ENCODE data around the gene ARHGAP36. TPM values are rescaled to one million over a fixed set of nuclear protein-coding genes. Genes with fewer than 3 reads are reported as not detected.

The ARHGAP36 gene
- total RNA-seq, 4 donors from 2014 or later: not detected

GRCh38 chrX:131053076-131053475 lies 5.1 kb upstream of the ARHGAP36 start:
- peaks cover 0 to 8% (median 2%) of the 10 kb centered on the region in 4 donors for H3K27me3 ChIP-seq
- TF ChIP-seq POLR2A (IDR thresholded peaks at IDR 0.05) (no peak), CTCF (IDR thresholded peaks at IDR 0.05) (no peak)

GRCh38 chrX:131054906-131055305 lies 3.2 kb upstream of the ARHGAP36 start:
- intact Hi-C loops (cut with DNase I): no loop called here
- H3K36me3 ChIP-seq: no peaks in the 10 kb centered on the region
- 30 to 37% methylated on average over 3 to 5 of the region's 6 CpGs for WGBS, 2 donors
- peaks cover 0 to 25% (median 2%) of the 10 kb centered on the region in 4 donors for H3K27me3 ChIP-seq
- TF ChIP-seq CTCF (IDR thresholded peaks at IDR 0.05): no peak
- TF ChIP-seq POLR2A (IDR thresholded peaks at IDR 0.05): no peak
- no peak for DNase-seq
- H3K4me1 ChIP-seq: peaks cover 0 to 3% (median 0%) of the 10 kb centered on the region in 3 donors
- no peak overlapping the region for H3K27ac ChIP-seq
- no peak overlapping the region for H3K4me3 ChIP-seq
- no peaks in the 10 kb centered on the region for H3K9me3 ChIP-seq

More at GRCh38 chrX:131053076-131053475, 5.1 kb upstream of the ARHGAP36 start:
- H3K27ac ChIP-seq: no peak overlapping the region
- H3K4me3 ChIP-seq: no peak overlapping the region
- no peaks in the 10 kb centered on the region for H3K36me3 ChIP-seq
- no peak for DNase-seq
- intact Hi-C loops (cut with DNase I): no loop called here
- H3K4me1 ChIP-seq: no peaks in the 10 kb centered on the region
- H3K9me3 ChIP-seq: no peaks in the 10 kb centered on the region
- WGBS, 2 donors: 80 to 91% methylated on average over 4 to 5 of the region's 5 CpGs

- Histone ChIP-seq H3K27me3 (peaks cover 0 to 30% (median 2%) of the 10 kb centered on the region in 4 donors), H3K36me3 (no peaks in the 10 kb centered on the region), H3K27ac (no peak overlapping the region), H3K4me3 (no peak overlapping the region), H3K4me1 (peaks cover 0 to 3% (median 0%) of the 10 kb centered on the region in 3 donors), H3K9me3 (no peaks in the 10 kb centered on the region)
- intact Hi-C loops (cut with DNase I): no loop called here
- WGBS, 2 donors: 39% methylated on average over 3 of the region's 9 CpGs; no CpG with 5 or more reads in 1 of the 2 donors
- no peak for TF ChIP-seq POLR2A (IDR thresholded peaks at IDR 0.05)
- TF ChIP-seq CTCF (IDR thresholded peaks at IDR 0.05): no peak
- DNase-seq: no peak
These were observed 440 bp upstream of the ARHGAP36 start for GRCh38 chrX:131057706-131058105.

GRCh38 chrX:131059246-131059645 lies 1.1 kb downstream of the ARHGAP36 start:
- no peaks in the 10 kb centered on the region for H3K9me3 ChIP-seq
- TF ChIP-seq POLR2A (IDR thresholded peaks at IDR 0.05): no peak
- TF ChIP-seq CTCF (IDR thresholded peaks at IDR 0.05): no peak
- WGBS, 2 donors: 45% methylated on average over 2 of the region's 2 CpGs; no CpG with 5 or more reads in 1 of the 2 donors
- no peak for DNase-seq
- intact Hi-C loops (cut with DNase I): no loop called here
- H3K4me3 ChIP-seq: no peak overlapping the region
- H3K27ac ChIP-seq: no peak overlapping the region
- peaks cover 0 to 33% (median 2%) of the 10 kb centered on the region in 4 donors for H3K27me3 ChIP-seq
- peaks cover 0 to 3% (median 0%) of the 10 kb centered on the region in 3 donors for H3K4me1 ChIP-seq
- H3K36me3 ChIP-seq: no peaks in the 10 kb centered on the region

- no peak for DNase-seq
- Histone ChIP-seq H3K36me3 (no peaks in the 10 kb centered on the region), H3K9me3 (no peaks in the 10 kb centered on the region), H3K27me3 (peaks cover 0 to 33% (median 2%) of the 10 kb centered on the region in 4 donors), H3K27ac (no peak overlapping the region), H3K4me3 (no peak overlapping the region), H3K4me1 (peaks cover 0 to 3% (median 0%) of the 10 kb centered on the region in 3 donors)
- intact Hi-C loops (cut with DNase I): no loop called here
- 73 to 77% methylated on average over 3 of the region's 3 CpGs for WGBS, 2 donors
- no peak for TF ChIP-seq POLR2A (IDR thresholded peaks at IDR 0.05)
- TF ChIP-seq CTCF (IDR thresholded peaks at IDR 0.05): no peak
These were observed 2.0 kb downstream of the ARHGAP36 start for GRCh38 chrX:131060147-131060546.
